PC-9 (cell line): ENCODE data around the gene CIT.

Source experiments
- EZH2 ChIP-seq: fragments of 200-600 bp; sonication (generic); IDR thresholded peaks from 2 replicates; pipeline ENCODE4 v1.8.0; 2017; ENCODE audit warnings: antibody characterized with exemption, low read depth
- TF ChIP-seq, protein P1 (sequence below): fragments of 200-600 bp; sonication (generic); conservative IDR thresholded peaks from 2 replicates; pipeline ENCODE4 v1.6.1; 2017; ENCODE audit warnings: mixed run types, antibody characterized with exemption, mild to moderate bottlenecking, moderate library complexity

DNA sequence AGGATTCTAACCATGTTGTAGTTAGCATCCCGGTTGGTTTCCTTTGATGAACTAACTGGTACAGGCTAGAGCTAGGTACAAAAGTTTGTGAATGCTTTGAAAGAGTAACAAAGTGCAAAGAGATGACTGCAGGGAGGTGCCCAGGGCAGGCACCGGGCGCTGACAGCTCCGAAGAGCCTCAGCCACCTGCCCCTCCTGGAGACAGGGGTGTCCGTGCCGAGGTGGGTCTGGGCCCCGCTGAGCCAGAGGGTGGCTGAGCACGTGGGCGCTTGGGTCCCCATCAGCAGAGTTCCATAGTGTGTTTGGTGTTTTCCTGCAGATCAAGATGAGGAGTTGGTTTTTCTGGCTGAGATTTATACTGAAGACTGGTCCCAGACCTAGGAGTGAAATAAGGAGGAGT is 189.2 kb downstream of the CIT start:
- TF ChIP-seq, protein P1, sequence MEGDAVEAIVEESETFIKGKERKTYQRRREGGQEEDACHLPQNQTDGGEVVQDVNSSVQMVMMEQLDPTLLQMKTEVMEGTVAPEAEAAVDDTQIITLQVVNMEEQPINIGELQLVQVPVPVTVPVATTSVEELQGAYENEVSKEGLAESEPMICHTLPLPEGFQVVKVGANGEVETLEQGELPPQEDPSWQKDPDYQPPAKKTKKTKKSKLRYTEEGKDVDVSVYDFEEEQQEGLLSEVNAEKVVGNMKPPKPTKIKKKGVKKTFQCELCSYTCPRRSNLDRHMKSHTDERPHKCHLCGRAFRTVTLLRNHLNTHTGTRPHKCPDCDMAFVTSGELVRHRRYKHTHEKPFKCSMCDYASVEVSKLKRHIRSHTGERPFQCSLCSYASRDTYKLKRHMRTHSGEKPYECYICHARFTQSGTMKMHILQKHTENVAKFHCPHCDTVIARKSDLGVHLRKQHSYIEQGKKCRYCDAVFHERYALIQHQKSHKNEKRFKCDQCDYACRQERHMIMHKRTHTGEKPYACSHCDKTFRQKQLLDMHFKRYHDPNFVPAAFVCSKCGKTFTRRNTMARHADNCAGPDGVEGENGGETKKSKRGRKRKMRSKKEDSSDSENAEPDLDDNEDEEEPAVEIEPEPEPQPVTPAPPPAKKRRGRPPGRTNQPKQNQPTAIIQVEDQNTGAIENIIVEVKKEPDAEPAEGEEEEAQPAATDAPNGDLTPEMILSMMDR = no peak
- TF ChIP-seq EZH2 = no peak
